DND-41 (cell line): Measurements from ENCODE around the gene PAX1.

Experiments used
- CTCF ChIP-seq: IDR thresholded peaks from 2 replicates; pipeline ENCODE4 v1.5.1; 2012; ENCODE audit warnings: borderline replicate concordance, low read length, moderate library complexity, mild to moderate bottlenecking; ENCODE audit not compliant: poor library complexity, severe bottlenecking; ENCODE audit errors: extremely low read depth
- EZH2 ChIP-seq: IDR thresholded peaks from 3 replicates; pipeline ENCODE4 v1.6.1; 2012; ENCODE audit warnings: borderline replicate concordance, low read depth, mild to moderate bottlenecking, moderate library complexity, low read length, inconsistent platforms; ENCODE audit not compliant: severe bottlenecking

- TF ChIP-seq CTCF (no peak), EZH2 (no peak)
These were observed at the start of gene PAX1 for GRCh38 chr20:21705575-21706260.
